Renal cortex interstitium (tissue), 11 donors: ENCODE data around the gene HOXD12. TPM values are rescaled to one million over a fixed set of nuclear protein-coding genes. Genes with fewer than 3 reads are reported as not detected.
A peak's percentile ranks its signal among the peaks of the same experiment; 100 is the strongest.

Experiments used
- DNase-seq, 11 donors: peaks; one replicate each; pipeline ENCODE4 v3.0.0-alpha.2; 2013; ENCODE audit warnings: low read depth in 9 of 11, low spot score in 4 of 11; ENCODE audit errors: extremely low read depth in 1 of 11
- polyA plus RNA-seq, 3 donors: library from polyadenylated mRNA; unstranded; fragments of 120-200 nt; gene quantifications; one replicate each; pipeline ENCODE4 v1.2.1, GENCODE V29; 2013; ENCODE audit not compliant: insufficient read length in 3 of 3

HOXD12 gene
- polyA plus RNA-seq, 3 donors = 0.26 to 0.76 (median 0.62) TPM

DNA sequence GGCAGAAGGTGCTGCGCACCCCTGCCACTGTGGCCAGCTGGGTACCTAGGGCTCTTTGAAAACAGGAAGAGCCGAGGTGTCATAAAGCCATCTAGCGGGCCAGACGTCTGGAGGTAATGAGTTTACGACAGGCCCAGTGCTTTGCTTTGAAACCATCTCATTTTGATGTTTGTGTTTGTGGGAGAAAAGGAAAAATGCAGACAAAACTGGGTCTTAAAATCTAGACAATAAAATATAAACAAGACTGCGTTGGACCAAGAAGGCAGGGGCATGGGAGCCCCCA, 26.1 kb downstream of the HOXD12 start:
- DNase-seq = no peak

GRCh38 chr2:176126929-176127773, 27.6 kb downstream of the HOXD12 start:
- DNase-seq = peak in 1 of 11 donors; percentile 84

DNA sequence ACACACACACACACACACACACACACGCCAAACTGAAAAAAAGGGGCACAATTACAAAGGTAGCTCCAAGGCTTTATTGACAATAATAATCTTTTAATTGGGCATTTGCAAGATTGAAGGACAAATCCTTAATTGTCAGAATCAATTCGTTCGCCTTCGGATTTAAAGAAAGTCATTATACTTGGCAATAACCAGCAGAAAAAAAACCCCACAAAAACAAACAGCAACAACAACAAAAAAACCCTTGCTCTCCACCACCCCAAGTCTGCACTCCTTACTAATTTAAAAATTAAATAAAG, 28.1 kb downstream of the HOXD12 start:
- no peak for DNase-seq

DNA sequence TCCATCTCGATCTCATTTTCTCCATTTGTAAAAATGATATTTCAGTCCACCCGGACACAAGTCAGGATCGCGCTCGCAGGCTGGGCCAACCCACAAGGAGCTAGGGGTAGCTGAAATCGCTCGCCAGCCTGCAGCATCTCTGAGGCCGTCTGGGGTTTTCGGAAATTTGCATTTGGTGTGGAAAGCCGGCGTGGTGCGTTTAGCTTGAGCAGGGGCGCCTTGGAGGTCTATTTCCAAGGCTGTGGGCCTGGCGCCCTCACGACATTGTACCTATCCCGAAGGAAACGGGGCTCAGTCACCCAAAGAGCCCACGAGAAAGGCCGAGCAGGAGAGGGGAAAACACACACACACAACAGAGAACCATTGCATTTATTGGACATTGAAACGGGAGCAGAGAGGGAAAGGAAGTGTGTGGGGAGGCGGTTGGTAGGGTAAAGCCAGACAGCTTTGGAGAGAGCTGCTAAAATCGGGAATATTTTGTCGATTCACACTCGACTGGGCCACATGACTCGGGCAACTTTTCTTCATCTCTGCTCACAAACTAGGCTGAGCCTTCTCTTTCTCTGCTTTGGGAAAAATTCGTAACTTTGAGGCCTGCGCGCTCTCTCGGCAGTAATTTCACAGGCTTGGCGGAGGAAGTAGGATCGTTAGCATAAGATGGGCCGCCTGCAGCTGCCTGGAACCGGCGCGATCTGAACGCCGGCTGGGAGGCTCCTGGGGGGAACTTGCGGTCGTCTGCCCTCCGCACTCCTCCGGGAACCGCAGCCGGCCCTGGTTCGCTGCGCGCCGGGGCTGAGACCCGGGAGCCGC, 28.8 kb downstream of the HOXD12 start:
- no peak for DNase-seq

DNA sequence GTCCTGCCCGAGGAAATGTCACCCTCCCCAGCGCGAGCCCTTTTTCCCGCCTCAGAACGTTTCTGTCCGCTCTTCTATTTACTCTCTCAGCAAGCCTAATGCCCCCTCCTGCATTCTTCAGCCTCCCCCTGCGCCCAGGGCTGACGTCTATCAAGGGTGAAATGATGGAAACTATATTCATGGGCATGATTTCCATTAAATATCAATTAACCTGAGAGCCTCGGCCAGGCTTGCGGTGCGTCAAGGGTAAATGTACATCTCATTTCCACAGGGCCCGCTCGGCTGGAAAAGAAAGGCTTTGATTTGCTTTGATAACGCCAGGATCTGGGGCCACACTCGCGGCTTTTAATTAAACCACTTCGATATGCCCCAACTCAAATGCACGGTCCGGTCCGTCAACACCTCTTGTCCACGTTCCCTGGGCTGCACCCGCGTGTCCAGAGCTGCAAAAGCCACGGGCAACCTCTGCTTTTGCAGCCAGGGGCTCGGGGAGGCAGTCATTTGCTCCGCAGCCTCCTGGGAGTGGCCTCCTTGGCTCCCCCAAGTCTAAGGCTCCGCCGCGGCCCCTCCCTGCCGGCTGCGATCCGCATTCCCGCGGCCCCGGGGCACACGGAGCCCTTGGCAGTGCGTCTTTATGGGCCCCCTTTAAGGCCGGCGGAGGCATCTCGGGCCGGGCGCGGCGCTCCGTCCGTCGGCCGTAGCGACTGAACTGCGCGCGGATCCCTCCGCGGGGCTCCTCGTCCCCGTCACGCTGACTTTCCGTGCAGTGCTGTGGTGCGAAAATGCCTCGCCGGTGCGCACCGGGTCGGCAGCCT, 29.6 kb downstream of the HOXD12 start, which contains the start of gene HOXD8:
HOXD8 (plus strand) TSS at position 724 of the 815 bp plus-strand sequence. CDS start 662 bp downstream, outside the sequence.
- DNase-seq = peak in 3 of 11 donors; percentile 84 to 85 (median 85)

GRCh38 chr2:176129813-176130146, 30.2 kb downstream of the HOXD12 start:
- DNase-seq = no peak

DNA sequence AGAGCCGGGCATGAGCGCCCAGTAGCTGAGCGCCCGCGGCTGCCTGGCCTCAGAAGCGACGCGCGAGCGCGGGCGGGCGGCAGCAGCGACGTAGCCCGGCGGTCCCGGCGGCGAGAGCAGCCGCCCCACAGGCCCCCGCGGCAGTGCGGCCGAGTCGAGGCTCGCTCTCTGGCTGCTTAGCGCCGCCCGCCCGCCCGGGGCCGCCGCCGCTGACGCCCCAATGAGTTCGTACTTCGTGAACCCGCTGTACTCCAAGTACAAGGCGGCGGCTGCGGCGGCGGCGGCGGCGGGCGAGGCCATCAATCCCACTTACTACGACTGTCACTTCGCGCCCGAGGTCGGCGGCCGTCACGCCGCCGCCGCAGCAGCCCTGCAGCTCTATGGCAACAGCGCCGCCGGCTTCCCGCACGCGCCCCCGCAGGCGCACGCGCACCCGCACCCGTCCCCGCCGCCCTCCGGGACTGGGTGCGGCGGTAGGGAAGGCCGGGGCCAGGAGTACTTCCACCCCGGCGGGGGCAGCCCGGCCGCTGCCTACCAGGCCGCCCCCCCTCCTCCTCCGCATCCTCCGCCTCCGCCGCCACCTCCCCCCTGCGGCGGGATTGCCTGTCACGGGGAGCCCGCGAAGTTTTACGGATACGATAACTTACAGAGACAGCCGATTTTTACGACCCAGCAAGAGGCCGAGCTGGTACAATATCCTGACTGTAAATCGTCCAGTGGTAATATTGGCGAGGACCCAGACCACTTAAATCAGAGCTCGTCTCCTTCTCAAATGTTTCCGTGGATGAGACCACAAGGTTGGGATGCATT, 30.8 kb downstream of the HOXD12 start:
- DNase-seq = peak in 8 of 11 donors; percentile 84 to 94 (median 90)

DNA sequence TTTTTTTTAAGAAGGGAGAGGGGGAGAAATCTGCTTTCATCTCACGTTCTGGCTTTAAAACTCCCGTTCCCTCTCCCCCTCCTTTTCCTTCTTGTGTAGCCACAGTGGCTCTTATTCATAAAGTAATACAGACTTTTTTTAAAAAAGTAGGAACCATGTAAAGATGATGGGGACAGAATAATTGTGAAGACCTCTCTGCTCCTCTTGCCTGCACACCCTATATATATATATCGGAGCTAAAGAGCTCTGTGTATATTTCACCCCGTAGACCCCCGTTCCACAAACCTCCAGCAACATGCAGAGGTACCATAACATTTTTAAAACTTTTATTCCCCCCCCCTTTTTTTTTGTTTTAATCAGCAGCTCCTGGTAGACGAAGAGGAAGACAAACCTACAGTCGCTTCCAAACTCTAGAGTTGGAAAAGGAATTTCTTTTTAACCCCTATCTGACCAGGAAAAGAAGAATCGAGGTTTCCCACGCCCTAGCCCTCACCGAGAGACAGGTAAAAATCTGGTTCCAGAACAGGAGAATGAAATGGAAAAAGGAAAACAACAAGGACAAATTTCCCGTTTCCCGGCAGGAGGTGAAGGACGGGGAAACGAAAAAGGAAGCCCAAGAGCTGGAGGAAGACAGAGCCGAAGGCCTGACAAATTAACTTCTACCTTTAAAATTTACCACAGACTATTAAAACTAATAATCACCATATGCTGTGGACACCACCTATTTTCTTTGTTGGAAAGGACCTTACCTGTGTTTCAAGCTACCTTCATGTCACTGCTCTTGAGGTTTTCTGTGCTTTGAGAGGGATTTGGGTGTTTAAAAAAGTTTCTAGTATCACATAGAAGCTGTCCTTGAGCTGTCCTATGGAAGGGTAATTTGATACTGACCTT, 31.6 kb downstream of the HOXD12 start:
- no peak for DNase-seq

GRCh38 chr2:176131848-176132158, 32.2 kb downstream of the HOXD12 start:
- DNase-seq = no peak

DNA sequence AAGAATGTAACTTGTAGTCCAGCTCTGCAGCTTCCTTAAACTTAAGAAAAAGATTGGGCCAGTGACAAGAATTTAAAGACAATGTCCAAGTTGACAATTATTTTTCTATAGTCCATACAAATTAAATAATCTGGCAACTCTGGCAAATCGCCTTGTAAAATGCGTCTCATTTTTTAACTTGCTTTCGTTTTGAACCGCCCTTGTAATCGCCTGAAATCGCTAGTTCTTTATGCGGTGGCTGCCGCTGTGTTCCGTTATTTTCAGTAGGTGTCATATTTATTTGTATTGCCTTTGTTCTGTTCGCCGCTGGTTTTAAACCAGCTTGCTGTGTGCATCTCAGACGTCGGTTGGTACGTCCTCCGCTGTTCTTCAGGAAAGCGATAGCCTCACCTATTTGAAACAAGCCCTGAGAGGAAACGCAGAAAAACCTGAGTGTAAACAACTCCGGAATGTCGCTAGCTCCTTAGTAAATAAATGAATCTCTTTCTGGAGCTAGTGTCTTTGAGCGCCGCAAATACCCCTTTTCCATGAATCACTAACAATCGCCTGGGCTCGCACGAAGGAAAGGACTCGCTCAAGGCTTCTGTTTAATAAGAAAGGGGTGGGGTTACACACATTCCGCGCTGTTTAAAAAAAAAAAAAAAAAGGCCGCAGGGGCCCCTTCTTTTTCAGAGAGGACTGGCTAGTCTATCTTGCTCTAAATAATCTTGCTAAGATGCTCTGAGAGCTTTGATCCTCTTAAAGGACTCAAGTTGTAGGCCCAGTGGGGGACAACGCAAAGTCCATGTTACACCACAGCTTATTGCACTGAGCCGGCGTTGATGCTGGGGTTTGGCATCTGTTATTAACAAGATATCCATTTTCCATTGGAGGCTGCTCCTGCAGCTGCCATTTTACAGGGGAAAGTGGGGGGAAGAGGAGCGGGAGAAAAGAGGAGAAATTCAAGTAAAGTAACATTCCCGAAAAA, 32.9 kb downstream of the HOXD12 start:
- no peak for DNase-seq

DNA sequence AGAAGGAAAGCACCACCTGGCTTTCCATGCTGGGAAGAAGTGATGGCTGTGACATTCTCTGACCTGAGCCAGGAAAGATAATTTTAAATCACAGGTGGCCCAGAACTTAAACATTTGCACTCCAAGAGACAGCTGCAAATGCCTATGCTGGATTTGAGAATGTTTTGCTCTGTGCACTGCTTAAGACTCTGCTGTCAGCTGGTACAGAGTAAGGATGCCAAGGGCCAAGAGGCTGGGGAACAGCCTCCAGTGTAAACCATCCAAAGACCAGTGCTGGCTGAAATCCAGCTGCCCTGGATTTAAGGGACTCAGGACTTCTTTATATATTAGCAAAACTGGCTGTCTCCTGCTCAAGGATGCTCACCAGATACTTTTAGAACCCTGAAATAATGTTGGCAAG, 33.8 kb downstream of the HOXD12 start:
- no peak for DNase-seq

DNA sequence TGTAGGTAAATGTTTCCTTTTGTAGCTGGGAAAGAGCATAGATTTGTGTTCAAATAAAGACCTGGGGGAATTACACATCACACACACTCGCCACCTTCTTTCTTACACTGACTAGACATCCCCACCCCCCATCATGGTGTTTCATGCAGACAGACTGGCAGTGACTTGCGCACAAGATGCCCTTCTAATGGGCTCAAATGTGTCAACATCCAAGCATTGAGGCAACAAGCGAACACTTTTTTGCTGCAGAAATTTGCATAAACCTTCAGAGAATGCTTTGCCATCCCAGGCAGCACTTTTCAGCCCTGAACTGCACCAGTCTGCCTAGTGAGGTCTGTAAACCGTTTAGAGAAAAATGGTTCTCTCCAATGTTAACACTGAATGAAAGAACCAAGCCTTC, 34.4 kb downstream of the HOXD12 start:
- DNase-seq = no peak

- no peak for DNase-seq
These were observed 35.4 kb downstream of the HOXD12 start for GRCh38 chr2:176135035-176135440.

DNA sequence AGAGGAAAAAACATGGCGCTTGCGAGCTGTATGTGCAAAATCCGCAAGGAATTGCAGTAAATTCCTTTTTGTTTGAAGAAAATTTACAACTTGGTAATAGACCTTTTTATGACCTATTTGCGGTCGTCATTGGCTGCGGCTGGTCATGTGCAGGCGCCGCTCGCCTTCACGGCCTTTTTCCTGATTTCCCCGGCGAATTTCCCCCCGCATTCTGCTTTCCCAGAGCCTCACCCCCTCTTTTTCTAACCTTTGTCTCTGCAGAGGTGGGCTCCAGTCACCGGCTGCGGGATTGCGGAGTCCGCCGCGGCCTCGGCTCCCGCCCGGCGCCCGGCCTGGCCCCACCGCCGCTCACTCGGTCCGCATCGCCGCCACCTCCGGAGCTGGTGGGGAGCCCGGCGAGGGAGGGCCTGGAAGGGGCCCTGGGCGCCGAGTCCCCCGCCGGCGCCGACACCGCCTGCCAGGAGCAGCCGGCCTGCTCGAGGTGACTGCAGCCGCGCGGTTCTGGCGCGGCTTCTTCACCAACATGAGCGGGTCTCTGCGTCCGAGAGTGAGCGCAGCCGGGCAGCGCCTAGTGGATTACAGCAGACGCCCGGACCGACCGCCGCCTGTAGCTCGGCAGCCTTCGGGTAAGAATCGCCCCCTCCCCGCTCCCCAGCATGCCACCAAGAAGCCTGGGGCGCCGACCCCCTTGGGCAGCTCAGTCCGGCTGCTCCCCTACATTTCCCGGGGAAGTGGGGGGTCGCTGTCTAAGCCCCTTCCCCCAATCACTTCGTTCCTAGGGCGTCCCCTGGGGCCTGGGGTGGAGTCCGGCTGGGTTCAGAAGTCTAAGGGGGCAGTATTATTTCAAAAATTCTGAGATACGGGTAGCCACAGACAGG, 37.0 kb downstream of the HOXD12 start:
- peak in 1 of 11 donors; percentile 92 for DNase-seq

DNA sequence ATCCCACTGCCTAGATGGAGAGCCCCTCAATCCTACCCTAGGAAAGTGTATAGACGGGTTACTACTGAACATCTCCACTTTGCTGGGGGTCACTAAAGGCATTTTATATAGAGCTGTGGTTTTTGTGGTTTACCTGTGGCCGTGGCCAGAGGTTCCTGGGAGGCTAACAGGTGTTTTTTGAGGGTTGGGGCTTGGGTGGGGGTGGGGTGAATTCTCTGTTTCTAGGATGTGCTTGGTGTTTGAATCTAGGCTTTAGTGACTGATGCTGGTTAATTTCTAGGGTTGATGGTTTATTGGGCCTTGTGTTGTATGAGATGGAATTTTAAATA, 37.6 kb downstream of the HOXD12 start:
- DNase-seq = no peak

DNA sequence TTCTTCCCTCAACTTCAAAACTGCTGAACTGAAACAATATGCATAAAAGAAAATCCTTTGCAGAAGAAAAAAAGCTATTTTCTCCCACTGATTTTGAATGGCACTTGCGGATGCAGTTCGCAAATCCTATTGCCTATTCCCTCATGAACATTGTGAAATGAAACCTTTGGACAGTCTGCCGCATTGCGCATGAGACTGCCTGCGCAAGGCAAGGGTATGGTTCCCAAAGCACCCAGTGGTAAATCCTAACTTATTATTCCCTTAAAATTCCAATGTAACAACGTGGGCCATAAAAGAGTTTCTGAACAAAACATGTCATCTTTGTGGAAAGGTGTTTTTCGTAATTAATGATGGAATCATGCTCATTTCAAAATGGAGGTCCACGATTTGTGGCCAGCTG, 38.3 kb downstream of the HOXD12 start:
- DNase-seq = no peak
